Measurements from ENCODE around the gene BABAM1.
A peak's percentile ranks its signal among the peaks of the same experiment; 100 is the strongest.
"Not testable (repeated sequence)": the region's sequence is repeated elsewhere in the genome, so short reads cannot be mapped to it uniquely, and the experiment has no call there.

Gene BABAM1

GRCh38 chr19:17268754-17269153, 1.5 kb downstream of the BABAM1 start:
- Mint-ChIP-seq H3K4me3 (peak overlapping the region; percentile 71 to 83), H3K27me3 (no peaks in the 10 kb centered on the region), H3K36me3 (ENCODE audit: insufficient read depth) (peaks cover 52% of the 10 kb centered on the region), H3K4me1 (ENCODE audit: low read depth in 2 of 2) (peaks cover 13% of the 10 kb centered on the region in 2 donors), H3K27ac (no peak overlapping the region), H3K9me3 (no peaks in the 10 kb centered on the region)
- DNase-seq (no peak), ATAC-seq (replicated peaks) (no peak)

- H3K27me3 Mint-ChIP-seq; DNase-seq; ATAC-seq (replicated peaks); H3K9me3 Mint-ChIP-seq; H3K4me1 Mint-ChIP-seq (ENCODE audit: low read depth in 2 of 2); H3K27ac Mint-ChIP-seq; H3K4me3 Mint-ChIP-seq: not testable (repeated sequence)
- peaks cover 60% of the 10 kb centered on the region for H3K36me3 Mint-ChIP-seq (ENCODE audit: insufficient read depth)
Measured at GRCh38 chr19:17274892-17275291, 7.6 kb downstream of the BABAM1 start.

DNA sequence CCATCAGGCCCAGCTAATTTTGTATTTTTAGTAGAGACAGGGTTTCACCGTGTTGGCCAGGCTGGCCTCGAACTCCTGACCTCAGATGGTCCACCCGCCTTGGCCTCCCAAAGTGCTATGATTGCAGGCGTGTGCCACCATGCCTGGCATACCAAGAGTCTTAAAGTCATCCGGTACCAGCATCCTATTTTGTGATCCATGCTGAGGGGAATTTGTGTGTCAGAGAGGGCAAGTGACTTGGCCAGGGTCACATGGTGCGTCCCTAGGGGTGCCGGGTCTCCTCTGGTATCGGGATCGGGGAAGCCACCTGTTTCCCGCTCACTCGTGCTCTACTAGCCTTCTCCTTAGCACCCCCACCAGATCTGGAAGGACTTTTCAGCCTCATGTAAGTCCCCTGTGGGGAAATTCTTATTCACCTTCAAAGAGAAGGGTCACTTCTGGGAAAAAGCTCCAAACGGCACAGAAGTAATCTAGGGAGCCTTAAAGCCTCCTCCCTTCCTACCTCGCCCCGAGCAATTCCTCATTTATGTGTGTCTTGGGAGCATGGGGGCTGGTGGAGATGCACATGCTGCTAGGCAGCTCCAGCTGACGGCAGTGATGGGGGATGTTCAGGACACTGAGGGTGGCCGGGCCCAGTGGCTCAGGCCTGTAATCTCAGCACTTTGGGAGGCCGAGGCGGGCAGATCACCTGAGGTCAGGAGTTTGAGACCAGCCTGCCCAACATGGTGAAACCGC, 8.4 kb downstream of the BABAM1 start:
- no peak overlapping the region for H3K27ac Mint-ChIP-seq
- no peaks in the 10 kb centered on the region for H3K27me3 Mint-ChIP-seq
- no peak overlapping the region for H3K4me3 Mint-ChIP-seq
- H3K36me3 Mint-ChIP-seq (ENCODE audit: insufficient read depth), result peaks cover 56% of the 10 kb centered on the region
- DNase-seq, result no peak
- H3K4me1 Mint-ChIP-seq (ENCODE audit: low read depth in 2 of 2), result peaks cover 0 to 2% of the 10 kb centered on the region in 2 donors
- ATAC-seq (replicated peaks), result no peak
- no peaks in the 10 kb centered on the region for H3K9me3 Mint-ChIP-seq

- Mint-ChIP-seq H3K4me3 (no peak overlapping the region), H3K27ac (peak overlapping the region in 1 of 2 donors; percentile 29), H3K36me3 (ENCODE audit: insufficient read depth) (peaks cover 25% of the 10 kb centered on the region), H3K4me1 (ENCODE audit: low read depth in 2 of 2) (peaks cover 9 to 11% of the 10 kb centered on the region in 2 donors), H3K9me3 (no peaks in the 10 kb centered on the region), H3K27me3 (peaks cover 0 to 4% of the 10 kb centered on the region in 2 donors)
- ATAC-seq (replicated peaks), result no peak
- DNase-seq, result no peak
Measured at GRCh38 chr19:17279436-17279835, 12.2 kb downstream of the BABAM1 start.

- peak in 1 of 3 experiments; percentile 33 for DNase-seq
- Mint-ChIP-seq H3K9me3 (no peaks in the 10 kb centered on the region), H3K27ac (no peak within 1 kb of the TSS), H3K36me3 (ENCODE audit: insufficient read depth) (peaks cover 14% of the 10 kb centered on the region), H3K27me3 (peaks cover 0 to 4% of the 10 kb centered on the region in 2 donors), H3K4me1 (ENCODE audit: low read depth in 2 of 2) (peaks cover 9 to 11% of the 10 kb centered on the region in 2 donors), H3K4me3 (peak within 1 kb of the TSS; percentile 78 to 83)
- ATAC-seq (replicated peaks), result peak; percentile 45
Measured at GRCh38 chr19:17281391-17282304, 14.4 kb downstream of the BABAM1 start, which contains the start of gene ANKLE1. TSS of gene ANKLE1 (plus strand) at chr19:17281901. CDS start at chr19:17281921, 20 bp downstream.

GRCh38 chr19:17282488-17283125, 15.4 kb downstream of the BABAM1 start:
- peak overlapping the region; percentile 78 to 83 for H3K4me3 Mint-ChIP-seq
- ATAC-seq (replicated peaks) (peak; percentile 92), DNase-seq (peak; percentile 68 to 73 (median 71))
- no peaks in the 10 kb centered on the region for H3K9me3 Mint-ChIP-seq
- H3K36me3 Mint-ChIP-seq (ENCODE audit: insufficient read depth), result peaks cover 6% of the 10 kb centered on the region
- peaks cover 9 to 11% of the 10 kb centered on the region in 2 donors for H3K4me1 Mint-ChIP-seq (ENCODE audit: low read depth in 2 of 2)
- H3K27ac Mint-ChIP-seq, result no peak overlapping the region
- H3K27me3 Mint-ChIP-seq, result peaks cover 0 to 4% of the 10 kb centered on the region in 2 donors

DNA sequence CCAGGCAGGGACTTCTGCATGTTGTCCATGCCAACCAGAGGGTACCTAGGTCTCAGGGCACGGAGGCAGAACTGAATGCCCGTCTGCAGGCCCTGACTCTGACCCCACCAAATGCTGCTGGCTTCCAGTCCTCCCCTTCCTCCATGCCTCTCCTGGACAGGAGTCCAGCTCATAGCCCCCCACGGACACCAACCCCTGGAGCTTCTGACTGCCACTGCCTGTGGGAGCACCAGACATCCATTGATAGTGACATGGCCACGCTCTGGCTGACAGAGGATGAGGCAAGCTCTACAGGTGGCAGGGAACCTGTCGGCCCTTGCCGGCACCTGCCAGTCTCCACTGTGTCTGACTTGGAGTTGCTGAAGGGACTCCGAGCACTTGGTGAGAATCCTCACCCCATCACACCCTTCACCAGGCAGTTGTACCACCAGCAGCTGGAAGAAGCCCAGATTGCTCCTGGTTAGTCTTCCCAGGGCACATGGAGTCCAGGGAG, 16.3 kb downstream of the BABAM1 start:
- Mint-ChIP-seq H3K27ac (peak overlapping the region in 1 of 2 donors; percentile 60), H3K4me1 (ENCODE audit: low read depth in 2 of 2) (peaks cover 9 to 11% of the 10 kb centered on the region in 2 donors), H3K9me3 (no peaks in the 10 kb centered on the region), H3K4me3 (peak overlapping the region; percentile 25 to 83), H3K36me3 (ENCODE audit: insufficient read depth) (peaks cover 6% of the 10 kb centered on the region), H3K27me3 (peaks cover 0 to 4% of the 10 kb centered on the region in 2 donors)
- no peak for ATAC-seq (replicated peaks)
- DNase-seq, result no peak

DNA sequence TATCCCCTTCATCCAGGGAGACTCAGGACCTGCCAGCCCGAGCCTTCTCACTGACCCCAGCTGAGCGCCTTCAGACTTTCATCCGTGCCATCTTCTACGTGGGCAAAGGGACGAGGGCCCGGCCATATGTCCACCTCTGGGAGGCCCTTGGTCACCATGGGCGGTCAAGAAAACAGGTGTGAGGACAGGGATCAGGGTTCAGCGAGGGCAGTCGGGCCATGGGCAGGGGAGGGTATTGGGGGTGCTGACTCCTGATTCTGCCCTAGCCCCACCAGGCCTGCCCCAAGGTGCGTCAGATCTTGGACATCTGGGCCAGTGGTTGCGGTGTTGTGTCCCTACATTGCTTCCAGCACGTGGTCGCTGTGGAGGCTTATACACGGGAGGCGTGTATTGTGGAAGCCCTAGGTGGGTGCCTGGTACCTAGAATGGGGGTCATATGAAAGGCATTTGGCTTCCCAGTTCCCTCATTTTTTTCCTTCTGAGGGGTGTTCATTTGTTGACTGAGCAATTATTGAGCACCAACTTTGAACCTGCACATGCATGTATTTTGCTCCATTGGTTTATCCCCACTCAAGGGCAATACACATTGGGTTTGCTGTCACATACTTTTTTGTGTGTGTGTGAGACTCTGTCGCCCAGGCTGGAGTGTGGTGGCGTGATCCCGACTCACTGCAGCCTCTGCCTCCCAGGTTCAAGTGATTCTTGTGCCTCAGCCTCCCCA, 18.3 kb downstream of the BABAM1 start:
- H3K27ac Mint-ChIP-seq, result no peak overlapping the region
- H3K9me3 Mint-ChIP-seq, result no peaks in the 10 kb centered on the region
- DNase-seq (no peak), ATAC-seq (replicated peaks) (no peak)
- H3K27me3 Mint-ChIP-seq, result peaks cover 0 to 4% of the 10 kb centered on the region in 2 donors
- peaks cover 9 to 11% of the 10 kb centered on the region in 2 donors for H3K4me1 Mint-ChIP-seq (ENCODE audit: low read depth in 2 of 2)
- no peak overlapping the region for H3K4me3 Mint-ChIP-seq
- H3K36me3 Mint-ChIP-seq (ENCODE audit: insufficient read depth), result peaks cover 3% of the 10 kb centered on the region

- ATAC-seq (replicated peaks) (no peak), DNase-seq (no peak)
- H3K36me3 Mint-ChIP-seq (ENCODE audit: insufficient read depth), result peaks cover 2% of the 10 kb centered on the region
- peaks cover 0 to 4% of the 10 kb centered on the region in 2 donors for H3K27me3 Mint-ChIP-seq
- no peaks in the 10 kb centered on the region for H3K9me3 Mint-ChIP-seq
- H3K4me3 Mint-ChIP-seq, result no peak overlapping the region
- no peak overlapping the region for H3K27ac Mint-ChIP-seq
- H3K4me1 Mint-ChIP-seq (ENCODE audit: low read depth in 2 of 2), result peaks cover 9 to 11% of the 10 kb centered on the region in 2 donors
Measured at GRCh38 chr19:17286263-17286662, 19.0 kb downstream of the BABAM1 start.

DNA sequence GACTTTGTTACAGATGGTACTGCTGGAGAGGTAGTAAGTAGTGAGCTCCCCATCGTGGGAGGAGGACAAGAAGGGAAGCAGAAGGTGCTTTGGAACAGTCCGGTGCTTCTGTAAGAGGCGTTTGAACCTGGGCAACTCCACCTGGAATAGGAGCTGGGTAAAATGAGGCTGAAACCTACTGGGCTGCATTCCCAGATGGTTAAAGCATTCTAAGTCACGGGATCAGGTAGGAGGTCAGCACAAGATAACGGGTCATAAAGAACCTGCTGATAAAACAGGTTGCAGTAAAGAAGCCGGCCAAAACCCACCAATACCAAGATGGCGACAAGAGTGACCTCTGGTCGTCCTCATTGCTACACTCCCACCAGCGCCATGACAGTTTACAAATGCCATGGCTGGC, 19.5 kb downstream of the BABAM1 start:
- H3K4me1 Mint-ChIP-seq (ENCODE audit: low read depth in 2 of 2), result peaks cover 8 to 9% of the 10 kb centered on the region in 2 donors
- no peak overlapping the region for H3K4me3 Mint-ChIP-seq
- H3K9me3 Mint-ChIP-seq, result no peaks in the 10 kb centered on the region
- ATAC-seq (replicated peaks), result no peak
- peaks cover 0 to 4% of the 10 kb centered on the region in 2 donors for H3K27me3 Mint-ChIP-seq
- no peak overlapping the region for H3K27ac Mint-ChIP-seq
- DNase-seq, result no peak
- H3K36me3 Mint-ChIP-seq (ENCODE audit: insufficient read depth), result no peaks in the 10 kb centered on the region

- H3K27me3 Mint-ChIP-seq, result no peaks in the 10 kb centered on the region
- ATAC-seq (replicated peaks) (no peak), DNase-seq (no peak)
- no peak overlapping the region for H3K27ac Mint-ChIP-seq
- no peaks in the 10 kb centered on the region for H3K9me3 Mint-ChIP-seq
- H3K4me1 Mint-ChIP-seq (ENCODE audit: low read depth in 2 of 2), result peaks cover 5 to 6% of the 10 kb centered on the region in 2 donors
- H3K36me3 Mint-ChIP-seq (ENCODE audit: insufficient read depth), result no peaks in the 10 kb centered on the region
- H3K4me3 Mint-ChIP-seq, result no peak overlapping the region
Measured at GRCh38 chr19:17289489-17289888, 22.2 kb downstream of the BABAM1 start.

DNA sequence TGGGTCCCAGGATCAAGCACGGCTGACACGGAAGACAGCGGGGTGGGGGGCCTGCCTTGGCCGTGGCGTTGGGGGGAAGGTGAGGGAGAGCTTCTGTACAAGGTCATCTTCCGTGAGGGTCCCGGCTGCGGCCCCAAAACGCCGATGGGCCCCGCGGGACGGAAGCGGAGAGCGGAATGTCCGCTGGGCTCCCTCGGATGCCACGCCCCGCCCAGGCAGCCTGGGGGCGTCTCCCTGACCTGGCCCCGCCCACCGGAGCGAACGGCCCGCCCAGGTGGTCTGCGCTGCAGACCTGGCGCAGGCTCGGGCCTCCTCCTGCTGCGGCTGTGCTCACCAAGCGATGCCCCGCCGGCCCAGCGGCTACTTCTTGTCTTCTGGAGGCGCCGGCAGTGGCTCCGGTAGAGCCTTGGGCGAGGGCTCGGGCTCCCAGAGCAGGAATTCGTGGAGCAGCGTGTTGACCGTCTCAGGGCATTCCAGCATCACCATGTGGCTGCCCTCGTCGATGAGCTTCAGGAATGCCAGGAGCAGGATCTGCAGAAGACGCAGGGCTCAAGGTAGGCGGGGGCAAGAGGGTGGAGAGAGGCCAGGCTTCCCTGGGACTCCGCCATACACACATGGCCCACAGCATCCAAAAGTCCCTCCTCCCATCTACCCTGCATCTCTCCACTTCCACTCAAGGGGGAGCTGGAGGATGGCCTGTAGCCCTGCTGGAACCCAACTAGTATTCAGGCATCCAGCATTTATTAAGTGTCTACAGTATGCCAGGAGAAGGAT, 25.2 kb downstream of the BABAM1 start:
- H3K9me3 Mint-ChIP-seq, result no peaks in the 10 kb centered on the region

More for the DNA sequence above, 25.2 kb downstream of the BABAM1 start:
- Mint-ChIP-seq H3K27ac (peak overlapping the region in 1 of 2 donors; percentile 75), H3K4me1 (ENCODE audit: low read depth in 2 of 2) (peaks cover 5 to 6% of the 10 kb centered on the region in 2 donors), H3K27me3 (no peaks in the 10 kb centered on the region), H3K4me3 (peak overlapping the region; percentile 87 to 93), H3K36me3 (ENCODE audit: insufficient read depth) (no peaks in the 10 kb centered on the region)
- ATAC-seq (replicated peaks) (peak; percentile 95), DNase-seq (peak; percentile 78 to 85 (median 79))
